C4-2B (cell line): ENCODE measurements around the gene TRAF3IP1.
A peak's percentile ranks its signal among the peaks of the same experiment; 100 is the strongest.

Source experiments
- H3K27ac ChIP-seq: fragments of 450-650 bp; 2 replicates; pipeline ENCODE4 v1.5.1; 2017
- ZFX ChIP-seq: fragments of 450-650 bp; IDR thresholded peaks from 2 replicates; pipeline ENCODE4 v1.6.1; 2017
- TF ChIP-seq, protein P1 (sequence below): fragments of 450-650 bp; conservative IDR thresholded peaks from 2 replicates; pipeline ENCODE4 v1.5.1; 2017; ENCODE audit warnings: mild to moderate bottlenecking

TRAF3IP1 gene

DNA sequence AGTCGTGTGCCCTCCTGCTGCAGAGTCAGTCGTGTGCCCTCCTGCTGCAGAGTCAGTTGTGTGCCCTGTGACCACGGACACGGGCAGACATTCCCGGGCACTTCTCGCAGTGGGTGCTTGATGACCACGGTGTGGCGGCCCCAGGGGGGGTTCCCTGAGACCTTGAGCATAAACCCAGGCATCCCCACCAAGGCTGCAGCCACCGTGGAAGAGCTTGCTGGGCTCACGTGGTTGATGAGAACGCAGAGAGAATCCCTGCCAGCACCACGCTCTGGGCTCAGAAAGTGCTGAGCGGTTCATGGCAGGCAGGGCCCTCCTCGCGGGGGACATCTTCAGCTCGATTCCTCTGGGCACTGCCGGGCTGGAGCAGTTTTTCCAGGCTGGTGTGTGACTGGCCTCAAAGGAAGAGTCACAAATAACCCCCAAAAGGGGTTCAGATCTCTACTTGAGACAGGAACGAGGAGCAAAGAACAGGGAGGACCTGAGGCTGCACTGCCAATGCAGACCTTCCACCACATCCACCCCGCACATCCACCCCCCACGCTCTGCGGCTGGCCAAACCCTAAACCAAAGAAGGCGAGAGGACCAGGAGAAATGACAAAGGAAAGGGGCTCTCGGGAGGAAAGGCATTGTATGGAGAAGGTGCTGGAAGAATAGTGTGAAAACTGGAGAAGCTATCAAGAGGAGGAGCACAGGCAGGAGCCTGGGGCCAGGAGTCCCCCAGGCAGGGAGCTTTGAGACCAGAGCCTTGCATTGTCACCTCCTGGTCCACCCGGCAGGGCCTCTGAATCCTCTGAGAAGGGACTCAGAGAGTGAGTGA lies 23.5 kb upstream of the TRAF3IP1 start:
- TF ChIP-seq, protein P1, sequence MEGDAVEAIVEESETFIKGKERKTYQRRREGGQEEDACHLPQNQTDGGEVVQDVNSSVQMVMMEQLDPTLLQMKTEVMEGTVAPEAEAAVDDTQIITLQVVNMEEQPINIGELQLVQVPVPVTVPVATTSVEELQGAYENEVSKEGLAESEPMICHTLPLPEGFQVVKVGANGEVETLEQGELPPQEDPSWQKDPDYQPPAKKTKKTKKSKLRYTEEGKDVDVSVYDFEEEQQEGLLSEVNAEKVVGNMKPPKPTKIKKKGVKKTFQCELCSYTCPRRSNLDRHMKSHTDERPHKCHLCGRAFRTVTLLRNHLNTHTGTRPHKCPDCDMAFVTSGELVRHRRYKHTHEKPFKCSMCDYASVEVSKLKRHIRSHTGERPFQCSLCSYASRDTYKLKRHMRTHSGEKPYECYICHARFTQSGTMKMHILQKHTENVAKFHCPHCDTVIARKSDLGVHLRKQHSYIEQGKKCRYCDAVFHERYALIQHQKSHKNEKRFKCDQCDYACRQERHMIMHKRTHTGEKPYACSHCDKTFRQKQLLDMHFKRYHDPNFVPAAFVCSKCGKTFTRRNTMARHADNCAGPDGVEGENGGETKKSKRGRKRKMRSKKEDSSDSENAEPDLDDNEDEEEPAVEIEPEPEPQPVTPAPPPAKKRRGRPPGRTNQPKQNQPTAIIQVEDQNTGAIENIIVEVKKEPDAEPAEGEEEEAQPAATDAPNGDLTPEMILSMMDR = no peak
- TF ChIP-seq ZFX = no peak
- no peak overlapping the region for H3K27ac ChIP-seq

DNA sequence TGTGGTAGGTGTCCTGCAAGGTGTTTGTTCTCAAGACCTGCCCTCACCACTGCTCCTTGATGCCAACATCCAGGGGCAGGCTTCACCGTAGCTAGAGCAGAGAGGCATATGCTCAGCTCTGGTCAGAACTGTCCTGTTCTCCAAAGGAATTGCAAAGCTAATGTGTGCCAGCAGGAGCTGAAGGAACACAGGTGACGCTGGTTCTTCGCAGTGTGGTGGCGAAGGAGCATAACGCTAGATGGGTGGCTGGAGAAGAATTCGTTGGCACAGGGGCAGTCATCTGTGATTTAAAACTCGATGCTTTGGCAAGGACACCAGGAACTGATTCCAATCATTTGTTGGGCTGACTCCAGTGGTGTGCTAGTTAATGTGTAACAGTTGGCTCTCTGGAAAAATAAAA lies 20.5 kb upstream of the TRAF3IP1 start:
- no peak for TF ChIP-seq ZFX
- TF ChIP-seq, protein P1 = no peak
- peak overlapping the region; percentile 71 for H3K27ac ChIP-seq

DNA sequence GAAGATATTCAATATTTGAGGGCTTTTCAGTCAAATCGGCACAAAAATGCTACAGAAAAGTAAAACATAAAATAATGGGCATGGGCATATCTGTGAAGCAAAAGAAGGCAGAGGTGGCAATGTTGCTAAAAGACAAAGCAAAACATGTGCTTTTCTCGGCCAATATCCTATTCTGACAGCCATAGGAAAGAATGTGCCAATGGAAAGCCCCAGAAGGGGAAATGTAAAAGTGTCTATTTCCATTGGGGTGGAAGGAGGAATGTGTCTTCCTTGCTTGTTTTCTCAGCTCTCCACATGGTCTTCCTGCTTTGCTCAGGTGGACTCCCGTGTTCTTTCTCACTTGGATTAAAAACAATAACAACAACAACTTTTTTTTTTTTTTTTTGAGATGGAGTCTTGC lies 18.2 kb upstream of the TRAF3IP1 start:
- TF ChIP-seq, protein P1 = no peak
- TF ChIP-seq ZFX = no peak
- H3K27ac ChIP-seq = peak overlapping the region; percentile 19; the same call in 1 of the 2 replicates

DNA sequence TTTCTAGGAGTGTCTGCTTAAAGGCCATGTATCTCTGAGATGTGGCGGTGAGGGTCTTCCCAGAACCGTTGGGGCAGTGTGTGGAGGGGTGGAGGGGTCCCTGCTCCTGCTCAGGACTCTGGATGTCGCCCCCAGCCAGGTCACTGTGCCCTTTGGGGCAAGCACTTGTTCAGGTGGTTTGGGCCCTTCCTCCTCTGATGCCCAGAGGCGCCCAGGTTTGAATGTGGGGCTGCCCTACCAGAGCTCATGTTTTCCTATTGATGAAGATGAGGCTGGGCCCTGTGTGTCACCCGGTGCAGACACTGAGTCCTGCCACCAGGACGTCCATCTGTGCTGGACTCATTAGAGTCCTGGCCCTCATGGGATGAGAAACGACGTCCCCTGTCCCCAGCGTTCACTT lies 17.6 kb upstream of the TRAF3IP1 start:
- H3K27ac ChIP-seq = peak overlapping the region; percentile 19; the same call in 1 of the 2 replicates
- TF ChIP-seq ZFX = no peak
- TF ChIP-seq, protein P1 = no peak

DNA sequence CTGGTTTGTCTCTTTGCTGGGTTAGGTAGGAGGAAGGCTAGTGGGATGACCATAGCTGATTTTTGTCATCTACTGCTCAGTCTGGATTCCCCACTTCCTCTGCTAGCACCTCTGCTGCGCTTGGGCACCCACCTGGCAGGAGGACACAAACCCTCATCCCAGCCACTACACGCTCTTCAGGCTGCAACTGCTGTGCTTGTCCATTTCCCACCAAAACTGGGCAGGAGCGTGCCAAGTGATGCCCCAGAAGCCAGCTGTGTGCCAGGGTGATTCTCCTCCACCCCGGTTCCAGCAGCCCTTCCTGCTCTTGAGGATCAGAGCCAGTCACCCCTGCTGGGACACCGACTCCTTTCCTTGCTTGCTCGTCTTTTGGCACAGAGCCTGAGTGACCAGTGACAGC lies 16.2 kb upstream of the TRAF3IP1 start:
- H3K27ac ChIP-seq = no peak overlapping the region
- TF ChIP-seq, protein P1 = no peak
- no peak for TF ChIP-seq ZFX

DNA sequence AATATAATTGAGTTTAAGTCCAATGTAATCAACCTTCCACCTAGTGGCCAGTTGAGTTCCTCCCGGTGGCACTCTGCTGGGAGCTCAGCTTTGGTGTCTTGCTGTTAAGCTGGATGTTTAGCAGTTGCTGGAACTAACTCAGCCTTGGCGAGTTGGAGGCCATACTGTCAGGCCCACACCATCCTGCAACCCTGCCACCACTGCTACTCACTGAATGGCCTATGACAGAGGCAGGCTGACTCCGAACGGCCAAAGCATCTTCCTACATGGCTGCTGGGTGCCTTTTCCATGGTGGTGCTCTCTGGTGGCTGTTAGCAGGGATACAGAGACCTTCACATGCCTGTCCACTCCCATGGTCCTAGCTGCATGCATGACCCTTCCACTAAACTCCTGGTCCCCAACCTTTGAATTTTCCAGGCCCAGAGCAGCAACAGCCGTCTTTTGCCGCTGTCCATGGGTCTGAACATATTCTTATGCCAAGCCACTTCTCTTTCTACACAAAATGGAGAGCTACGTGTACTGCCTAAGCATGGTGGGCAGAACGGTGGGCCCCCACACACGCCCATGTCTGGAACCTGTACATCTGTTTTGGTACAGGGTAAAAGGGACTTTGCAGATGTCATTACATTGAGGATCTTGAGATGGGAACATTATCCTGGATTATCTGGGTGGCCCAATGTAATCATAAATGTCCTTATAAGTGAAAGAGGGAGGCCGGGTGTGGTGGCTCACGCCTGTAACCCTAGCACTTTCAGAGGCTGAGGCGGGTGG lies 15.0 kb upstream of the TRAF3IP1 start:
- no peak for TF ChIP-seq ZFX
- TF ChIP-seq, protein P1 = no peak; the same call in 1 of the 2 replicates
- no peak overlapping the region for H3K27ac ChIP-seq
